Liver (tissue), 9 donors: ENCODE results near the gene TMEM163. TPM values are rescaled to one million over a fixed set of nuclear protein-coding genes. Genes with fewer than 3 reads are reported as not detected.

ENCODE experiments used
- DNase-seq: peaks from one replicate; pipeline ENCODE4 v3.0.0-alpha.2; 2017; ENCODE audit warnings: low spot score
- H3K27ac ChIP-seq, 2 donors: one replicate each; pipeline ENCODE4 v1.7.0; 2013; ENCODE audit warnings: inconsistent platforms in 2 of 2, low read length in 2 of 2, control low read depth in 1 of 2, low read depth in 1 of 2, mild to moderate bottlenecking in 1 of 2
- H3K27me3 ChIP-seq, 4 donors: one replicate each; pipeline versions ENCODE4 v1.6.1 to v1.7.0; 2013; ENCODE audit warnings: low read length in 3 of 4, inconsistent platforms in 1 of 4, mild to moderate bottlenecking in 1 of 4, moderate library complexity in 1 of 4; ENCODE audit not compliant: control insufficient read depth in 4 of 4, insufficient read depth in 4 of 4
- H3K36me3 ChIP-seq, 4 donors: one replicate each; pipeline versions ENCODE4 v1.6.1 to v1.7.0; 2013; ENCODE audit warnings: low read length in 3 of 4, mild to moderate bottlenecking in 3 of 4, low read depth in 1 of 4, moderate library complexity in 1 of 4; ENCODE audit not compliant: control insufficient read depth in 4 of 4, insufficient read depth in 3 of 4
- H3K4me1 ChIP-seq, 4 donors: one replicate each; pipeline versions ENCODE4 v1.6.1 to v1.7.0; 2013; ENCODE audit warnings: low read length in 3 of 4, mild to moderate bottlenecking in 3 of 4, moderate library complexity in 1 of 4; ENCODE audit not compliant: control insufficient read depth in 4 of 4, insufficient read depth in 4 of 4
- H3K4me3 ChIP-seq, 3 donors: one replicate each; pipeline versions ENCODE4 v1.6.1 to v1.7.0; 2013; ENCODE audit warnings: low read length in 3 of 3, control low read depth in 1 of 3, low read depth in 1 of 3, mild to moderate bottlenecking in 1 of 3
- H3K9ac ChIP-seq, 2 donors: one replicate each; pipeline ENCODE4 v1.7.0; 2013; ENCODE audit warnings: low read length in 2 of 2, mild to moderate bottlenecking in 2 of 2, moderate library complexity in 2 of 2, control low read depth in 1 of 2, low read depth in 1 of 2
- H3K9me3 ChIP-seq, 4 donors: one replicate each; pipeline versions ENCODE4 v1.6.1 to v1.7.0; 2013; ENCODE audit warnings: low read length in 3 of 4; ENCODE audit not compliant: control insufficient read depth in 4 of 4
- ATF3 ChIP-seq: IDR thresholded peaks from 2 replicates; pipeline ENCODE4 v1.6.1; 2016; ENCODE audit warnings: antibody characterized with exemption
- CTCF ChIP-seq: fragments of 150-350 bp; IDR thresholded peaks from 2 replicates; pipeline ENCODE4 v1.5.1; 2017; ENCODE audit warnings: improper control_type of control experiment, low read depth, low read length; ENCODE audit not compliant: missing input control
- EGR1 ChIP-seq, 2 donors: IDR thresholded peaks; 2 replicates each; pipeline ENCODE4 v1.6.1; 2016 to 2018; ENCODE audit warnings: antibody characterized with exemption in 2 of 2, low read depth in 2 of 2
- FOXA1 ChIP-seq: IDR thresholded peaks from 2 replicates; pipeline ENCODE4 v1.6.1; 2016; ENCODE audit warnings: antibody characterized with exemption
- FOXA2 ChIP-seq: IDR thresholded peaks from 2 replicates; pipeline ENCODE4 v1.6.1; 2016; ENCODE audit warnings: antibody characterized with exemption
- GABPA ChIP-seq, 2 donors: IDR thresholded peaks in 1 of 2; conservative IDR thresholded peaks in 1 of 2; 2 replicates each; pipeline ENCODE4 v1.6.1; 2016; ENCODE audit warnings: antibody characterized with exemption in 2 of 2, mild to moderate bottlenecking in 1 of 2, moderate library complexity in 1 of 2
- HNF4A ChIP-seq, 2 donors: conservative IDR thresholded peaks; 2 replicates each; pipeline ENCODE4 v1.6.1; 2016; ENCODE audit warnings: antibody characterized with exemption in 2 of 2, mild to moderate bottlenecking in 2 of 2
- HNF4G ChIP-seq: IDR thresholded peaks from 2 replicates; pipeline ENCODE4 v1.6.1; 2016; ENCODE audit warnings: antibody characterized with exemption
- JUND ChIP-seq, 2 donors: IDR thresholded peaks; 2 replicates each; pipeline ENCODE4 v1.6.1; 2016; ENCODE audit warnings: antibody characterized with exemption in 2 of 2
- MAX ChIP-seq: IDR thresholded peaks from 2 replicates; pipeline ENCODE4 v1.6.1; 2016; ENCODE audit warnings: antibody characterized with exemption
- NR2F2 ChIP-seq: IDR thresholded peaks from 2 replicates; pipeline ENCODE4 v1.6.1; 2016; ENCODE audit warnings: antibody characterized with exemption
- RAD21 ChIP-seq, 2 donors: IDR thresholded peaks; 2 replicates each; pipeline ENCODE4 v1.6.1; 2016; ENCODE audit warnings: antibody characterized with exemption in 2 of 2, mild to moderate bottlenecking in 2 of 2
- REST ChIP-seq: IDR thresholded peaks from 2 replicates; pipeline ENCODE4 v1.6.1; 2016; ENCODE audit warnings: antibody characterized with exemption, mild to moderate bottlenecking
- RXRA ChIP-seq, 2 donors: IDR thresholded peaks; 2 replicates each; pipeline ENCODE4 v1.6.1; 2017 to 2018; ENCODE audit warnings: antibody characterized with exemption in 2 of 2, mild to moderate bottlenecking in 1 of 2
- SP1 ChIP-seq: IDR thresholded peaks from 2 replicates; pipeline ENCODE4 v1.6.1; 2018; ENCODE audit warnings: antibody characterized with exemption, mild to moderate bottlenecking
- TAF1 ChIP-seq: conservative IDR thresholded peaks from 2 replicates; pipeline ENCODE4 v1.6.1; 2016; ENCODE audit warnings: antibody characterized with exemption, mild to moderate bottlenecking
- YY1 ChIP-seq: IDR thresholded peaks from 2 replicates; pipeline ENCODE4 v1.6.1; 2016; ENCODE audit warnings: antibody characterized with exemption, mild to moderate bottlenecking
- ZBTB33 ChIP-seq: IDR thresholded peaks from 2 replicates; pipeline ENCODE4 v1.6.1; 2016; ENCODE audit warnings: antibody characterized with exemption
- WGBS: extraction: QIAGEN DNeasy Blood & Tissue Kit; methylation state at CpG from one replicate; pipeline ENCODE4 v1.1.7; 2013; 5-methylcytosine and 5-hydroxymethylcytosine counted together
- polyA plus RNA-seq, 2 donors: library from polyadenylated mRNA; stranded (reverse) in 1 of 2; unstranded in 1 of 2; fragments of 200-250 nt in 1 of 2; fragments of >200 nt in 1 of 2; fragmentation: Nextera tagmentation in 1 of 2; extraction: Ambion mirVana in 1 of 2; gene quantifications; one replicate each; pipeline versions ENCODE4 v1.2.1 to v1.2.3, GENCODE V29; 2013 to 2015
- total RNA-seq, 2 donors: library from RNA; depleted of rRNA; stranded (reverse); fragments of >200 nt; gene quantifications; one replicate each; pipeline ENCODE4 v1.2.3, GENCODE V29; 2014
- donor health status: healthy.
- donor health status: healthy.
- donor health status: healthy.
- donor health status: healthy.
- donor health status: healthy.

The TMEM163 gene
- total and polyA plus RNA-seq, 4 donors = 0.08 to 0.48 (median 0.25) TPM

- H3K4me1 ChIP-seq = peaks cover 4 to 15% (median 11%) of the 10 kb centered on the region in 4 donors
- WGBS = 22% methylated on average over 24 of the region's 24 CpGs
- H3K27ac ChIP-seq = no peak overlapping the region
- peaks cover 0 to 26% (median 9%) of the 10 kb centered on the region in 4 donors for H3K27me3 ChIP-seq
- no peaks in the 10 kb centered on the region for H3K36me3 ChIP-seq
- H3K9ac ChIP-seq = no peak overlapping the region
- H3K4me3 ChIP-seq = peak overlapping the region in 1 of 3 donors; percentile 61
- TF ChIP-seq FOXA2 (no peak), SP1 (no peak), TAF1 (no peak), HNF4G (no peak), JUND (IDR thresholded peaks at IDR 0.05) (no peak), ZBTB33 (no peak), HNF4A (conservative IDR thresholded peaks at IDR 0.05) (no peak), MAX (no peak), REST (no peak), GABPA (IDR thresholded peaks at IDR 0.05 in 1 of 2, conservative IDR thresholded peaks at IDR 0.05 in 1 of 2) (no peak), RXRA (IDR thresholded peaks at IDR 0.05) (no peak), FOXA1 (no peak), ATF3 (no peak), RAD21 (IDR thresholded peaks at IDR 0.05) (no peak), CTCF (no peak), YY1 (no peak), EGR1 (IDR thresholded peaks at IDR 0.05; ENCODE audit: low read depth in 2 of 2) (no peak), NR2F2 (no peak)
- H3K9me3 ChIP-seq = no peaks in the 10 kb centered on the region
- DNase-seq = no peak
Measured at GRCh38 chr2:134717286-134718022, 1.3 kb downstream of the TMEM163 start.
